Measurements from ENCODE around the gene COL23A1.

DNA sequence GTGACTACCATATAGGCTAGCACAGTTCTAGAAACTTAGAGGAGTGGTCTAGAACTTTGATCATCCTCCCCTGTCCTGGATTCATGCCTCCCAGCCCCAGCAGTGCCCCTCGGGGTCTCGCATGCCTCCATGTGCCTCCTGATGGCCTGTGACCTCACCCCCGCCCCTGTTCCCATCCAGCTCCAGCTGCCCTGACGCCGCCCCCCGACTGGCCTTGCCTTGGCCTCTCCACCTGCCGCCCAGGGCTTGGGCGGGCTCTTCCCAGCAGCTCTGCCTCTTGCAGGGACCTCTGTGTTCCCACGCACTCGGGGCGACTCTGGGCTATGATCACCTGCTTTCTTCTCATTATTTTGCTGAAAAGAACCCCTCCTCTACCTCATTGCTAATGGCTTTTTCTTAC lies 242.2 kb downstream of the COL23A1 start:
- TF ChIP-seq ZNF263 (CRISPR knock-in tag; IDR thresholded peaks at IDR 0.05; ENCODE audit: low read depth) (no peak), ATF2 (CRISPR knock-in tag; IDR thresholded peaks at IDR 0.05; ENCODE audit: borderline replicate concordance, low read depth) (no peak), ZBTB43 (CRISPR knock-in tag; IDR thresholded peaks at IDR 0.05) (no peak), NR3C1 (CRISPR knock-in tag; conservative IDR thresholded peaks at IDR 0.05; ENCODE audit: low read depth) (no peak), MAX (CRISPR knock-in tag; IDR thresholded peaks at IDR 0.05) (no peak), JUN (CRISPR knock-in tag; IDR thresholded peaks at IDR 0.05) (no peak), TP53 (CRISPR knock-in tag; IDR thresholded peaks at IDR 0.05) (no peak), ZSCAN18 (CRISPR knock-in tag; IDR thresholded peaks at IDR 0.05) (no peak), AFF4 (CRISPR knock-in tag; IDR thresholded peaks at IDR 0.05; ENCODE audit: borderline replicate concordance) (no peak), FOXP1 (CRISPR knock-in tag; IDR thresholded peaks at IDR 0.05; ENCODE audit: borderline replicate concordance) (no peak), CBFB (CRISPR knock-in tag; IDR thresholded peaks at IDR 0.05; ENCODE audit: low read depth) (no peak)
- TF ChIP-seq, protein P1, sequence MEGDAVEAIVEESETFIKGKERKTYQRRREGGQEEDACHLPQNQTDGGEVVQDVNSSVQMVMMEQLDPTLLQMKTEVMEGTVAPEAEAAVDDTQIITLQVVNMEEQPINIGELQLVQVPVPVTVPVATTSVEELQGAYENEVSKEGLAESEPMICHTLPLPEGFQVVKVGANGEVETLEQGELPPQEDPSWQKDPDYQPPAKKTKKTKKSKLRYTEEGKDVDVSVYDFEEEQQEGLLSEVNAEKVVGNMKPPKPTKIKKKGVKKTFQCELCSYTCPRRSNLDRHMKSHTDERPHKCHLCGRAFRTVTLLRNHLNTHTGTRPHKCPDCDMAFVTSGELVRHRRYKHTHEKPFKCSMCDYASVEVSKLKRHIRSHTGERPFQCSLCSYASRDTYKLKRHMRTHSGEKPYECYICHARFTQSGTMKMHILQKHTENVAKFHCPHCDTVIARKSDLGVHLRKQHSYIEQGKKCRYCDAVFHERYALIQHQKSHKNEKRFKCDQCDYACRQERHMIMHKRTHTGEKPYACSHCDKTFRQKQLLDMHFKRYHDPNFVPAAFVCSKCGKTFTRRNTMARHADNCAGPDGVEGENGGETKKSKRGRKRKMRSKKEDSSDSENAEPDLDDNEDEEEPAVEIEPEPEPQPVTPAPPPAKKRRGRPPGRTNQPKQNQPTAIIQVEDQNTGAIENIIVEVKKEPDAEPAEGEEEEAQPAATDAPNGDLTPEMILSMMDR (IDR thresholded peaks at IDR 0.05): no peak
